GM18868 (cell line): ENCODE measurements around the gene MYL3.
"Not testable (repeated sequence)": the region's sequence is repeated elsewhere in the genome, so short reads cannot be mapped to it uniquely, and the experiment has no call there.

Experiments used
- ATAC-seq: cut with Tn5 transposase; IDR thresholded peaks from one replicate; pipeline ENCODE4 v1.9.1; 2021; ENCODE audit warnings: mild to moderate bottlenecking, moderate library complexity; ENCODE audit not compliant: unreplicated experiment

MYL3 gene

DNA sequence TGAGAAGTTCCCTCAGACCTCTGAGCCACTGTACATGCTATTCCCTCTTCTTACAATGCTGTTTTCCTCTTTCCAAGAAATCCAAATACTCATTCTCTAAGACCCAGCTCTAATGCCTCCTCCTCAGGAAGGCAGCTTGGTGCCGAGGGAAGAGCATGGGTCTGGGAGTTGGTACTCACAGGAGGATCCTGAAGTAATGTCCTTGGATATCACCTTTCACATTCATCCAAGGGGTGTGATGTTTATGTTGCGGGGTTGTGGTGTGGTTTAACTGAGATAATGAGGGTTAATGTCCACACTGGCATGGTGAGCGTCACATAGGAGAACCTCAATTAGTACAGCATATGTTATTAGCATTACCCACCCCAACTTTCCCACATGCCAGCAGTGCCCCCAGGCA is 31.9 kb downstream of the MYL3 start:
- no peak for ATAC-seq

DNA sequence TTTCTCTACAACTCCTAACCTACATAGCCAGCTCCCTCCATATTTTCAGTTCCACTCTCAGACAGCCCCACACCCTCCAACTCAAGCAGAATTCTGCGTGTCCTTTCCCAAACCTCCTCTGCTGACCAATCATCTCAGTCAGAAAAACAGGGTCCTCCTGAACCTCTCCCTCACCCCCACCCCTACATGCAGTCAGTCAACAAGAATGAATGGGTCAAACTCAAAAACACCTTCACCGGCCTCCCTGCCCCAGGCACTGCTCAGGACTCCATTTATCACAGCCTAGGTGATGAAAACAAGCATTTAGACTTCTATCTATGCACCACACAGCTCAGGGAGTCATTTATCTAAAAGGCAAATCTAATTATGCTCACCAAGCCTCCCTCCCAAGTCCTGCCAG is 32.4 kb downstream of the MYL3 start:
- ATAC-seq, result no peak

DNA sequence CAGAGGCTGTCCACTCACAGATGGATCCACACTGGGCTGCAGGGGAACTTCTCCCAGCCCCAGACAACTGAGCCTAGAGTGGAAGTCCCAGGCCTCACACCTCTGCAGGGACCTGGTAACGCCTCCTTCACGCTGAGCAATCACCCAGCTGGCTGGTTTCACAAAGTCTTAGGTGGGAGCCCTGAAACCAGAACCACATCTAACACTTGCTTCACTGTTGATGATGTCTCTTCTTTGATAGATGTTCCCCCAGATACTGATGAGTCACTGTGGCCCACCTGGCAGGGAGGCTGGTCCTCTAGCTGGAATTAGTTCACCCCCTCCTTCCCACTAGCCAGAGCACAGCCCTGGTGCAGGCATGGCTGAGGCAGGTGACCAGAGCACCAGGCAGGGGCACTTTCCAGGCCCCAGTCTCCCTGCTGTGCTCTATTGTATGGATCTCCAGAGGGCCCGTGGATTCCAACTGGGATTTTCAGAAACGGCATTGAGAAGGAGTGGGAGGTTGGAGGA is 33.5 kb downstream of the MYL3 start:
- peak; percentile 88 for ATAC-seq

DNA sequence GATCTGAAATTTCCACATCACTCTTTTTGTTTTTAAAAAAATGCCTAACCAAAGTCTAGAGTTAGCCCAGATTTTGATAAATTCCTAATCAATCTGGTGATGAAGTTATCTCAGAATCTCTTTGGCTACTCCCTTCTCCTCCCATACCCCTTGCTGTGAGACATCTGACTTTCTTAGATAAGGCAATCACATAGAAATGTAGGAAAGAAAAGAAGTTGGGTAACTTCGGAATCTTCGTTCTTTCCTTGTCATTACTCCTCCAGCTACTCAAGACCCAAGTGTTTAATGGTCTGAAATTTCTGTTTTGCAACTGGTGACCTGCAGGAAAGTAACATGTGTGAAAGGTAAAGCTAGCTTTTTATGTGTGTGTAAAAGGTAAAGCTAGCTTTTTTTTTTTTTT is 37.8 kb downstream of the MYL3 start:
- no peak for ATAC-seq

DNA sequence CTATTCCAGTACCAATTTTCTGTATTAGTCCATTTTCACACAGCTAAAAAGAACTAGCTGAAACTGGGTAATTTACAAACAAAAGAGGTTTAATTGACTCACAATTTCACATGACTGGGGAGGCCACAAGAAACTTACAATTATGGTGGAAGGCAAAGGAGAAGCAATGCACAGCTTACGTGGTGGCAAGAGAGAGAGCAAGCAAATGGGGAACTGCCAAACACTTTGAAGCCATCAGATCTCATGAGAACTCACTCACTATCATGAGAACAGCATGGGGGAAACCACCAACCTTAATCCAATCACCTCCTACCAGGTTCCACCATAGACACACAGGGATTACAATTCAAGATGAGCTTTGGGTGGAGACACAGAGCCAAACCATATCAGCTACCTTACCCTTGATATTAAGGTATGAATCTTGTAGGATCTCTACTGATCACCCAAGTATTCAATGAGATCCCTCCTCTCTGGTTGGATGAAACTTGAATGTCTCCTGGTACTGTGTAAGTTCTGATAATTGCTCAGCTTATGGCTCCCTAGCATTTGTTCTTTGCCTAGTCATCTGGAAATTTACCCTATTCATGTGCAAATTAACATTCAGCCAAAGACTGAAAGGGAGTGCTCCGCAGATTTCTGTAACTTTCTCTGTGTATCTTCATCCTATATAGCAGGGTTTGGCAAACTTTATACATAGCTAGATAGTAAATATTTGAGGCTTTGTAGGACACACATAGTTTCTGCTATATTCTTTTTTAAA is 38.9 kb downstream of the MYL3 start:
- ATAC-seq, result no peak

DNA sequence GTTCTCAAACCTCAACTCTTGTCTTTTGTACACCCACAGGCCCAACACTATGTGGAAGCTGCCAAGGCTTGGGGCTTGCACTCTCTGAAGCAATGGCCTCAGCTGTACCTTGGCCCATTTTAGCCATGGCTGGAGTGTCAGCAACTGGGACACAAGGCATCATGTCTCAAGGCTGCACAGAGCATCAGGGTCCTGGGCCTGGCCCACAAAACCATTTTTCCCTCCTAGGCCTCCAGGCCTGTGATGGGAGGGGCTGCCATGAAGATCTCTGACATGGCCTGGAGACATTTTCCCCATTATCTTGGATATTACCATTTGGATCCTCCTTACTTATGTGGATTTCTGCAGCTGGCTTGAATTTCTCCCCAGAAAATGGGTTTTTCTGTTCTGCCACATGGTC is 39.9 kb downstream of the MYL3 start:
- ATAC-seq, result not testable (repeated sequence)

DNA sequence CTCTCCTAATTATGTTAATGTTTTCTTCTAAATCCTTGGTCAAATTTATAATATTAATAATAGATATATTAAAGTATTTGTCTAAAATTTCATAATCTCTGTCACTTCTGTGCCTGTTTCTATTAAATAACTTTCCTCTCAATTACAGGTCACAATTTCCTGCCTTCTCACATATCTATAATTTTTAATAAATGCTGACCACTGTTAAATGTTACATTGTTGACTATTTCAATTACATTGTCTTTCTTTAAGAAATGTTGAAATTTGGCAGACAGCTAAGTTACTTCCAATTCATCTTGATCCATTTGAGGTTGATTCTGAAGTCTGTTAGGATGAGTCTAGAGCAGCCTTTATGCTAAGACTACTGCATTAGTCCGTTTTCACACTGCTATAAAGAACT is 41.7 kb downstream of the MYL3 start:
- ATAC-seq, result no peak

DNA sequence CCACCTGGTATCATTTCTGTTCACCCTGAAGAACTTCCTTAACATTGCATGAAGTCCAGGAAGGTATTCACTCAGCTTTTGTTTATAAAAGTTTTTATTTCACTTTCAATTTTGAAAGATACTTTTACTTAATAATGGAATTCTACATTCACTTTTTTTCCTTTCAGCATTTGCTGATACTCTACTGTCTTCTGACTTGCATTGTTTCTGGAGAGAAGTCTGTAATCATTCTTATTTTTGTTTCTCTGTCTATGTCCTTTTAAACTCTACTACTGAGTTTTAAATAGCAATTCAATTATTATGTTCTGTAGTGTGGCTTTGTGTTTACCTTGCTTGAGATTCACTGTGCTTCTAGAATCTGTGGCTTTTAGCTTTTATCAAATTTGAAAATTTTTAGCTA is 42.4 kb downstream of the MYL3 start:
- no peak for ATAC-seq

DNA sequence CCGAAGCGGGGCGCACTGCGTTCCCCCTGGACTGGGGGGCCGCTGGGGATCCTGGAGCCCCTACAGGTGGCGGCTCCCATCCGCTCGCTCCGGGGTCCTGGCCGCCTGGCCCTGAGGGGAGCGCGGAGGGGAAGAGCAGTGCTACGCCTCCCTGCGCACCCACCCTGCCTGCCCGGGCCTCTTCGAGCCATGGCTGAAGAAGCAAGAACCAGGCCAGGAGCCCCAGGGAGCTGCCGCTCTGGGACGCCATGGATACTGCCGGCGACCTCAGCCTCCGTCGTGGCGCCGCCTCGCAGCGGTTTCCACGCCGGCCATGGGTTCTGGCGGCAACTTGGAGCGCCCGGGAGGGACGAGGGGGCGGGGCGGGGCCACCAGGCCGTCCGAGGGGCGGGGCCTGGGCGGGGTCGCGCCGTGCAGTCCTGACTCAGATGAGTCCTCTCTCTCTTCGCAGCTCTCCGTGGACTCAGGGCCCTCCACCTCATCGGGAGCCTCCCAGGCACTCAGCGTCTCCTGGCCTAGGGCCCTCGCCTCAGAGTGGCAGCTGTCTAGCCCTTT is 50.9 kb downstream of the MYL3 start:
- peak; percentile 51 for ATAC-seq

DNA sequence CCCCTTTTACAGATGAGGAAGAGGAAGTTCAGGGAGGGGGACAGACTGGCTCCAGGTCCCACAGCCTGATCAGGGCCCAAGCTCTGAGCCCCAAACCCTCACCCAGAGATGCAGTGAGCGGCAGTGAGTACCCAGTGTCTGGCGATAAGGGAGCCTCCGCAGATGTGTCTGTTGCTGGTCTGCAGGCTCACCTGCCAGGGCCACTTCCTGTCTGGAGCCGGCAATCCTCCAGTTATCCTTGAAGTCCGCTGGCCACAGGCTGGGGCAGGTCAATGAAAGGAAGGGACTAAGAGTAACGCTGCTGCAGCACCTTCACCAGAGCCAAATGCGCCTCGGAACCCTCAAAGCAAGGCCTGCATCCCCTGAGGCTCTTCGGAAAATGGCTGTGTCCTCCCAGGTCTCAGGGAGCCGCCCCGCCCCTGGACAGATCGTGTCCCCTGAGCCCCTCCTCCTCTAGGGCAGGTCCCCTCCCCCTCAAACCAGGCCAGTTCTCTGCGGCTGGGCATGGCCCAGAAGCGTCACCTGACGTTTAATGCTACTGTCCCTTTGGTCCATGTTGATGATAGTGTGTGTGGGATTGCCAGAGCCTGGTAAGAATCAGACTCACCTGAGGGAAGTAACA is 51.5 kb downstream of the MYL3 start:
- no peak for ATAC-seq

DNA sequence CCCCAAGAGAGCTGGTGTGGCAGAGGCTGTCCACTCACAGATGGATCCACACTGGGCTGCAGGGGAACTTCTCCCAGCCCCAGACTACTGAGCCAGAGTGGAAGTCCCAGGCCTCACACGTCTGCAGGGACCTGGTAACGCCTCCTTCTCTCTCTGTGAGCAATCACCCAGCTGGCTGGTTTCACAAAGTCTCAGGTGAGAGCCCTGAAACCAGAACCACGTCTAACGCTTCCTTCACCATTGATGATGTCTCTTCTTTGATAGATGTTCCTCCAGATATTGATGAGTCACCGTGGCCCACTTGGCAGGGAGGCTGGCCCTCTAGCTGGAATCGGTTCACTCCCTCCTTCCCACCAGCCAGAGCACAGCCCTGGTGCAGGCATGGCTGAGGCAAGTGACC is 54.5 kb downstream of the MYL3 start:
- ATAC-seq, result not testable (repeated sequence)
